Keratinocyte (primary cell): ENCODE data around the gene UNC13B. TPM values are rescaled to one million over a fixed set of nuclear protein-coding genes. Genes with fewer than 3 reads are reported as not detected.

Experiments
- DNase-seq: peaks from one replicate; pipeline ENCODE4 v3.0.0-alpha.2; 2011; ENCODE audit warnings: low read depth, missing footprints, low spot score
- FAIRE-seq: peaks from 2 replicates; lab custom pipeline; 2011; peaks lifted over from hg19 to GRCh38; lab: Jason Lieb, UNC
- H2AFZ ChIP-seq: 2 replicates; pipeline ENCODE4 v1.6.0; 2012; ENCODE audit warnings: low read length, control low read depth, inconsistent platforms; ENCODE audit not compliant: control insufficient read depth
- H3K27ac ChIP-seq: 2 replicates; pipeline ENCODE4 v1.5.1; 2011; ENCODE audit warnings: low read length; ENCODE audit not compliant: control insufficient read depth, insufficient read depth
- H3K27me3 ChIP-seq: 3 replicates; pipeline ENCODE4 v1.6.0; 2011; ENCODE audit warnings: low read length; ENCODE audit not compliant: control insufficient read depth, insufficient read depth; ENCODE audit errors: extremely low read depth
- H3K36me3 ChIP-seq, 2 experiments: 2 replicates in 1 of 2; 3 replicates in 1 of 2; pipeline ENCODE4 v1.5.1; 2011; ENCODE audit warnings: low read length in 2 of 2, mild to moderate bottlenecking in 1 of 2; ENCODE audit not compliant: control insufficient read depth in 2 of 2, insufficient read depth in 2 of 2; ENCODE audit errors: extremely low read depth in 1 of 2
- H3K4me1 ChIP-seq: 3 replicates; pipeline ENCODE4 v1.5.1; 2011; ENCODE audit warnings: low read length; ENCODE audit not compliant: control insufficient read depth, insufficient read depth; ENCODE audit errors: extremely low read depth
- H3K4me2 ChIP-seq: 3 replicates; pipeline ENCODE4 v1.6.0; 2011; ENCODE audit warnings: low read depth, low read length; ENCODE audit not compliant: control insufficient read depth, insufficient read depth; ENCODE audit errors: extremely low read depth
- H3K4me3 ChIP-seq, 3 experiments: fragments of 200-600 bp in 1 of 3; sonication (generic) in 1 of 3; 2 replicates in 2 of 3; 3 replicates in 1 of 3; pipeline ENCODE4 v1.5.1; 2011 to 2016; ENCODE audit warnings: low read length in 3 of 3, mild to moderate bottlenecking in 3 of 3, control low read depth in 2 of 3, inconsistent platforms in 1 of 3, low read depth in 1 of 3, mixed read lengths in 1 of 3, mixed run types in 1 of 3, moderate library complexity in 1 of 3; ENCODE audit not compliant: control insufficient read depth in 2 of 3, insufficient read depth in 2 of 3; ENCODE audit errors: extremely low read depth in 1 of 3
- H3K79me2 ChIP-seq: 2 replicates; pipeline ENCODE4 v1.6.0; 2012; ENCODE audit warnings: low read length; ENCODE audit not compliant: control insufficient read depth, insufficient read depth
- H3K9ac ChIP-seq: 3 replicates; pipeline ENCODE4 v1.6.0; 2011; ENCODE audit warnings: low read length; ENCODE audit not compliant: control insufficient read depth, insufficient read depth; ENCODE audit errors: extremely low read depth
- H3K9me1 ChIP-seq: 3 replicates; pipeline ENCODE4 v1.6.0; 2011; ENCODE audit warnings: low read length; ENCODE audit not compliant: control insufficient read depth, insufficient read depth; ENCODE audit errors: extremely low read depth
- H3K9me3 ChIP-seq: 2 replicates; pipeline ENCODE4 v1.5.1; 2012; ENCODE audit warnings: low read depth, low read length; ENCODE audit not compliant: control insufficient read depth
- H4K20me1 ChIP-seq: 3 replicates; pipeline ENCODE4 v1.6.0; 2011; ENCODE audit warnings: low read length; ENCODE audit not compliant: control insufficient read depth, insufficient read depth; ENCODE audit errors: extremely low read depth
- CTCF ChIP-seq, 3 experiments: IDR thresholded peaks in 1 of 3; conservative IDR thresholded peaks in 1 of 3; optimal IDR thresholded peaks in 1 of 3; 2 replicates in 2 of 3; 3 replicates in 1 of 3; pipeline versions ENCODE3 to v1.5.1; 2011; ENCODE audit warnings: low read length in 3 of 3, mild to moderate bottlenecking in 3 of 3, moderate library complexity in 2 of 3, control low read depth in 1 of 3, inconsistent platforms in 1 of 3; ENCODE audit not compliant: insufficient read depth in 2 of 3; ENCODE audit errors: extremely low read depth in 1 of 3
- EZH2 ChIP-seq: IDR thresholded peaks from one replicate; pipeline ENCODE4 v1.6.1; 2012; ENCODE audit warnings: inconsistent platforms, mild to moderate bottlenecking, low read length, moderate library complexity
- dilution Hi-C: fragments of 300-500 bp; cut with MboI; formaldehyde crosslinking; loops from one replicate; pipeline ENCODE4 v1.7.0; 2020; ENCODE audit warnings: low sequenced_read_pairs; ENCODE audit not compliant: extremely low pct_ligation_motif_present
- polyA plus RNA-seq, 5 experiments: library from polyadenylated mRNA; depleted of rRNA in 3 of 5; stranded (reverse) in 3 of 5; stranded (forward) in 1 of 5; unstranded in 1 of 5; fragments of >200 nt; gene quantifications; 1 replicate in 1 of 5; 2 replicates in 3 of 5; 3 replicates in 1 of 5; pipeline versions ENCODE4 v1.2.1 to v1.2.3, GENCODE V29; 2011 to 2012; ENCODE audit warnings: missing spikeins in 2 of 5, low read depth in 1 of 5, low replicate concordance in 1 of 5

UNC13B gene
- polyA plus RNA-seq, 1 donor (not counting 4 experiments of a cell fraction or from before 2014, with no cell fraction given) = 9.3 TPM

GRCh38 chr9:35177520-35177919, 15.7 kb downstream of the UNC13B start:
- Histone ChIP-seq H2AFZ (no peak overlapping the region), H3K9me1 (no peaks in the 10 kb centered on the region), H3K4me1 (no peaks in the 10 kb centered on the region), H4K20me1 (no peaks in the 10 kb centered on the region), H3K9me3 (no peaks in the 10 kb centered on the region), H3K4me3 (no peak overlapping the region), H3K4me2 (no peak overlapping the region), H3K79me2 (no peaks in the 10 kb centered on the region), H3K27ac (no peak overlapping the region), H3K36me3 (no peaks in the 10 kb centered on the region), H3K27me3 (no peaks in the 10 kb centered on the region), H3K9ac (no peak overlapping the region)
- dilution Hi-C loops = no loop called here
- no peak for FAIRE-seq
- no peak for DNase-seq
- no peak for TF ChIP-seq CTCF (optimal IDR thresholded peaks at IDR 0.05 in 1 of 3, IDR thresholded peaks at IDR 0.05 in 1 of 3, conservative IDR thresholded peaks at IDR 0.05 in 1 of 3; ENCODE audit: extremely low read depth in 1 of 3, insufficient read depth in 2 of 3, low read length in 3 of 3)

GRCh38 chr9:35179347-35180280, 17.8 kb downstream of the UNC13B start:
- no peaks in the 10 kb centered on the region for H3K79me2 ChIP-seq
- no peaks in the 10 kb centered on the region for H3K9me1 ChIP-seq
- H3K9ac ChIP-seq = no peak overlapping the region
- dilution Hi-C loops = no loop called here
- H3K27ac ChIP-seq = no peak overlapping the region
- no peaks in the 10 kb centered on the region for H3K27me3 ChIP-seq
- H3K4me2 ChIP-seq = no peak overlapping the region
- FAIRE-seq (no peak), DNase-seq (no peak)
- no peaks in the 10 kb centered on the region for H3K36me3 ChIP-seq
- no peaks in the 10 kb centered on the region for H3K4me1 ChIP-seq
- no peaks in the 10 kb centered on the region for H4K20me1 ChIP-seq
- no peak for TF ChIP-seq CTCF (optimal IDR thresholded peaks at IDR 0.05 in 1 of 3, IDR thresholded peaks at IDR 0.05 in 1 of 3, conservative IDR thresholded peaks at IDR 0.05 in 1 of 3; ENCODE audit: extremely low read depth in 1 of 3, insufficient read depth in 2 of 3, low read length in 3 of 3)
- TF ChIP-seq EZH2 = no peak
- no peak overlapping the region for H2AFZ ChIP-seq
- H3K4me3 ChIP-seq = no peak overlapping the region
- H3K9me3 ChIP-seq = no peaks in the 10 kb centered on the region
